ENCODE results near the gene MAPKAP1. TPM values are rescaled to one million over a fixed set of nuclear protein-coding genes. Genes with fewer than 3 reads are reported as not detected.

The MAPKAP1 gene
- total RNA-seq, 1 donor from 2014 or later = 74.6 TPM

GRCh38 chr9:125492719-125493118 lies 214.3 kb downstream of the MAPKAP1 start:
- Mint-ChIP-seq H3K36me3 (ENCODE audit: insufficient read depth) (no peaks in the 10 kb centered on the region), H3K4me1 (ENCODE audit: low read depth) (peaks cover 20% of the 10 kb centered on the region), H3K27me3 (no peaks in the 10 kb centered on the region), H3K4me3 (ENCODE audit: low read depth) (no peak overlapping the region), H3K9me3 (ENCODE audit: low read depth) (no peaks in the 10 kb centered on the region), H3K27ac (no peak overlapping the region)
- TF ChIP-seq CTCF (IDR thresholded peaks at IDR 0.05; ENCODE audit: unreplicated experiment) = no peak
- no peak for DNase-seq (ENCODE audit: low spot score, unreplicated experiment)

GRCh38 chr9:125487842-125488241 lies 219.2 kb downstream of the MAPKAP1 start:
- peaks cover 1% of the 10 kb centered on the region for H3K36me3 Mint-ChIP-seq (ENCODE audit: insufficient read depth)
- TF ChIP-seq CTCF (IDR thresholded peaks at IDR 0.05; ENCODE audit: unreplicated experiment) = no peak

GRCh38 chr9:125486576-125486975 lies 220.4 kb downstream of the MAPKAP1 start:
- H3K4me1 Mint-ChIP-seq (ENCODE audit: low read depth) = peaks cover 5% of the 10 kb centered on the region
- no peak overlapping the region for H3K27ac Mint-ChIP-seq
- peaks cover 4% of the 10 kb centered on the region for H3K36me3 Mint-ChIP-seq (ENCODE audit: insufficient read depth)
- H3K27me3 Mint-ChIP-seq = no peaks in the 10 kb centered on the region
- H3K9me3 Mint-ChIP-seq (ENCODE audit: low read depth) = no peaks in the 10 kb centered on the region
- no peak overlapping the region for H3K4me3 Mint-ChIP-seq (ENCODE audit: low read depth)
- DNase-seq (ENCODE audit: low spot score, unreplicated experiment) = no peak
- no peak for TF ChIP-seq CTCF (IDR thresholded peaks at IDR 0.05; ENCODE audit: unreplicated experiment)

More at GRCh38 chr9:125487842-125488241, 219.2 kb downstream of the MAPKAP1 start:
- no peak for DNase-seq (ENCODE audit: low spot score, unreplicated experiment)
- Mint-ChIP-seq H3K27me3 (no peaks in the 10 kb centered on the region), H3K4me3 (ENCODE audit: low read depth) (no peak overlapping the region), H3K9me3 (ENCODE audit: low read depth) (no peaks in the 10 kb centered on the region), H3K27ac (no peak overlapping the region), H3K4me1 (ENCODE audit: low read depth) (peaks cover 4% of the 10 kb centered on the region)

GRCh38 chr9:125486152-125486508 lies 220.9 kb downstream of the MAPKAP1 start:
- Mint-ChIP-seq H3K4me3 (ENCODE audit: low read depth) (no peak overlapping the region), H3K27ac (no peak overlapping the region), H3K27me3 (no peaks in the 10 kb centered on the region), H3K4me1 (ENCODE audit: low read depth) (peaks cover 5% of the 10 kb centered on the region), H3K9me3 (ENCODE audit: low read depth) (no peaks in the 10 kb centered on the region), H3K36me3 (ENCODE audit: insufficient read depth) (peaks cover 4% of the 10 kb centered on the region)
- TF ChIP-seq CTCF (IDR thresholded peaks at IDR 0.05; ENCODE audit: unreplicated experiment) = no peak
- DNase-seq (ENCODE audit: low spot score, unreplicated experiment) = no peak

- no peak for DNase-seq (ENCODE audit: low spot score, unreplicated experiment)
- no peak overlapping the region for H3K27ac Mint-ChIP-seq
- no peaks in the 10 kb centered on the region for H3K27me3 Mint-ChIP-seq
- peaks cover 4% of the 10 kb centered on the region for H3K36me3 Mint-ChIP-seq (ENCODE audit: insufficient read depth)
- no peak overlapping the region for H3K4me3 Mint-ChIP-seq (ENCODE audit: low read depth)
- H3K9me3 Mint-ChIP-seq (ENCODE audit: low read depth) = no peaks in the 10 kb centered on the region
- no peak for TF ChIP-seq CTCF (IDR thresholded peaks at IDR 0.05; ENCODE audit: unreplicated experiment)
- peaks cover 5% of the 10 kb centered on the region for H3K4me1 Mint-ChIP-seq (ENCODE audit: low read depth)
Observed at GRCh38 chr9:125485471-125486151, 221.4 kb downstream of the MAPKAP1 start.

Measured in progenitor cell of endocrine pancreas (in vitro differentiated cells).